NOMO-1 treated with dmso at 0.1 percent for 144 hours (cell line): ENCODE results near the gene KCND3.

ENCODE experiments used
- DNase-seq: peaks from one replicate; lab custom pipeline; 2025; ENCODE audit not compliant: unreplicated experiment; lab: John Stamatoyannopoulos, UW

Gene KCND3

GRCh38 chr1:111784273-111784901 lies 205.1 kb downstream of the KCND3 start:
- no peak for DNase-seq

- no peak for DNase-seq
Observed at GRCh38 chr1:111779546-111779945, 209.9 kb downstream of the KCND3 start.

- no peak for DNase-seq
Observed at GRCh38 chr1:111778541-111779051, 210.9 kb downstream of the KCND3 start.

GRCh38 chr1:111778066-111778465 lies 211.4 kb downstream of the KCND3 start:
- no peak for DNase-seq

GRCh38 chr1:111777301-111777700 lies 212.2 kb downstream of the KCND3 start:
- DNase-seq: no peak

GRCh38 chr1:111776861-111777260 lies 212.6 kb downstream of the KCND3 start:
- no peak for DNase-seq

- no peak for DNase-seq
Observed at GRCh38 chr1:111776391-111776790, 213.1 kb downstream of the KCND3 start.

- no peak for DNase-seq
Observed at GRCh38 chr1:111775966-111776365, 213.5 kb downstream of the KCND3 start.

GRCh38 chr1:111770916-111771315 lies 218.6 kb downstream of the KCND3 start:
- DNase-seq: no peak

- DNase-seq: peak; percentile 25
Observed at GRCh38 chr1:111769517-111770146, 219.8 kb downstream of the KCND3 start.

GRCh38 chr1:111768625-111769024 lies 220.8 kb downstream of the KCND3 start:
- DNase-seq: no peak

GRCh38 chr1:111768023-111768422 lies 221.4 kb downstream of the KCND3 start:
- DNase-seq: no peak

GRCh38 chr1:111762332-111762731 lies 227.1 kb downstream of the KCND3 start:
- no peak for DNase-seq

GRCh38 chr1:111761717-111762116 lies 227.8 kb downstream of the KCND3 start:
- DNase-seq: no peak

- DNase-seq: no peak
Observed at GRCh38 chr1:111758373-111758772, 231.1 kb downstream of the KCND3 start.

GRCh38 chr1:111756124-111756513 lies 233.3 kb downstream of the KCND3 start:
- no peak for DNase-seq

GRCh38 chr1:111755331-111756123 lies 233.9 kb downstream of the KCND3 start, which contains the start of gene DDX20:
Gene DDX20 (plus strand): TSS chr1:111755901. CDS start chr1:111755925, 24 bp downstream.
- peak; percentile 96 for DNase-seq

GRCh38 chr1:111754984-111755330 lies 234.5 kb downstream of the KCND3 start:
- DNase-seq: no peak

- DNase-seq: no peak
Observed at GRCh38 chr1:111751906-111752575, 237.4 kb downstream of the KCND3 start.

GRCh38 chr1:111750856-111751255 lies 238.6 kb downstream of the KCND3 start:
- no peak for DNase-seq

- no peak for DNase-seq
Observed at GRCh38 chr1:111749628-111750027, 239.8 kb downstream of the KCND3 start.
